Erythroblast (primary cell): ENCODE data around the gene RAB6B.

Source experiments
- GATA1 ChIP-seq: IDR thresholded peaks from 2 replicates; pipeline ENCODE4 v1.6.1; 2011; ENCODE audit warnings: low read depth, mild to moderate bottlenecking, control low read depth, low read length, moderate library complexity
- POLR2A ChIP-seq: IDR thresholded peaks from 2 replicates; pipeline ENCODE4 v1.6.1; 2011; ENCODE audit warnings: mild to moderate bottlenecking, low read length

- TF ChIP-seq POLR2A (peak; percentile 20), GATA1 (no peak)
These were observed 73.7 kb downstream of the RAB6B start for GRCh38 chr3:133821767-133822638.
